Mucosa of stomach (tissue), 1 donor: ENCODE measurements around the gene AKAP1.

Experiments used
- H3K27me3 ChIP-seq: one replicate; pipeline ENCODE4 v1.7.0; 2013; ENCODE audit warnings: mild to moderate bottlenecking, low read length; ENCODE audit not compliant: control insufficient read depth, insufficient read depth
- H3K36me3 ChIP-seq: one replicate; pipeline ENCODE4 v1.7.0; 2013; ENCODE audit warnings: low read length; ENCODE audit not compliant: control insufficient read depth, insufficient read depth
- H3K4me1 ChIP-seq: one replicate; pipeline ENCODE4 v1.7.0; 2013; ENCODE audit warnings: mild to moderate bottlenecking, low read length; ENCODE audit not compliant: control insufficient read depth, insufficient read depth
- H3K4me3 ChIP-seq: one replicate; pipeline ENCODE4 v1.7.0; 2013; ENCODE audit warnings: low read length
- H3K9ac ChIP-seq: one replicate; pipeline ENCODE4 v1.7.0; 2013; ENCODE audit warnings: mild to moderate bottlenecking, low read length, moderate library complexity
- H3K9me3 ChIP-seq: one replicate; pipeline ENCODE4 v1.7.0; 2013; ENCODE audit warnings: mild to moderate bottlenecking, low read length, moderate library complexity; ENCODE audit not compliant: control insufficient read depth
- donor health status: Pancreatic carcinoma.

The AKAP1 gene

GRCh38 chr17:57084802-57085447 is at the start of gene AKAP1:
TSS of gene AKAP1 (plus strand) at chr17:57085246. CDS start at chr17:57105465, 20,219 bp downstream.
- H3K9me3 ChIP-seq: no peaks in the 10 kb centered on the region
- no peaks in the 10 kb centered on the region for H3K27me3 ChIP-seq
- H3K36me3 ChIP-seq: no peaks in the 10 kb centered on the region
- peak within 1 kb of the TSS; percentile 96 for H3K4me3 ChIP-seq
- peaks cover 33% of the 10 kb centered on the region for H3K4me1 ChIP-seq
- H3K9ac ChIP-seq: peak within 1 kb of the TSS; percentile 94

GRCh38 chr17:57035971-57036481 is 49.0 kb upstream of the AKAP1 start:
- Histone ChIP-seq H3K9ac (peak overlapping the region; percentile 41), H3K36me3 (no peaks in the 10 kb centered on the region), H3K4me1 (peaks cover 29% of the 10 kb centered on the region), H3K27me3 (no peaks in the 10 kb centered on the region), H3K9me3 (no peaks in the 10 kb centered on the region), H3K4me3 (peak overlapping the region; percentile 35)

- no peak overlapping the region for H3K4me3 ChIP-seq
- no peaks in the 10 kb centered on the region for H3K36me3 ChIP-seq
- H3K9me3 ChIP-seq: no peaks in the 10 kb centered on the region
- H3K9ac ChIP-seq: no peak overlapping the region
- peaks cover 29% of the 10 kb centered on the region for H3K4me1 ChIP-seq
- no peaks in the 10 kb centered on the region for H3K27me3 ChIP-seq
Measured at GRCh38 chr17:57037411-57037810, 47.6 kb upstream of the AKAP1 start.

GRCh38 chr17:57038486-57038885 is 46.6 kb upstream of the AKAP1 start:
- Histone ChIP-seq H3K9ac (no peak overlapping the region), H3K9me3 (no peaks in the 10 kb centered on the region), H3K27me3 (peaks cover 6% of the 10 kb centered on the region), H3K36me3 (no peaks in the 10 kb centered on the region), H3K4me3 (no peak overlapping the region), H3K4me1 (peaks cover 29% of the 10 kb centered on the region)

GRCh38 chr17:57040571-57040970 is 44.5 kb upstream of the AKAP1 start:
- no peak overlapping the region for H3K9ac ChIP-seq
- peaks cover 26% of the 10 kb centered on the region for H3K4me1 ChIP-seq
- no peaks in the 10 kb centered on the region for H3K36me3 ChIP-seq
- H3K9me3 ChIP-seq: no peaks in the 10 kb centered on the region
- no peak overlapping the region for H3K4me3 ChIP-seq
- H3K27me3 ChIP-seq: peaks cover 17% of the 10 kb centered on the region

- H3K9me3 ChIP-seq: no peaks in the 10 kb centered on the region
- peaks cover 9% of the 10 kb centered on the region for H3K4me1 ChIP-seq
- no peak overlapping the region for H3K9ac ChIP-seq
- H3K4me3 ChIP-seq: no peak overlapping the region
- no peaks in the 10 kb centered on the region for H3K36me3 ChIP-seq
- peaks cover 23% of the 10 kb centered on the region for H3K27me3 ChIP-seq
Measured at GRCh38 chr17:57043276-57043675, 41.8 kb upstream of the AKAP1 start.

- H3K36me3 ChIP-seq: no peaks in the 10 kb centered on the region
- H3K9me3 ChIP-seq: no peaks in the 10 kb centered on the region
- H3K27me3 ChIP-seq: peaks cover 23% of the 10 kb centered on the region
- H3K4me1 ChIP-seq: peaks cover 9% of the 10 kb centered on the region
- peak overlapping the region; percentile 28 for H3K4me3 ChIP-seq
- H3K9ac ChIP-seq: no peak overlapping the region
Measured at GRCh38 chr17:57044976-57045867, 39.8 kb upstream of the AKAP1 start.

GRCh38 chr17:57045868-57046704 is 39.0 kb upstream of the AKAP1 start:
- H3K4me3 ChIP-seq: peak overlapping the region; percentile 28
- H3K4me1 ChIP-seq: peaks cover 9% of the 10 kb centered on the region
- H3K9ac ChIP-seq: peak overlapping the region; percentile 49
- H3K36me3 ChIP-seq: no peaks in the 10 kb centered on the region
- H3K27me3 ChIP-seq: peaks cover 23% of the 10 kb centered on the region
- no peaks in the 10 kb centered on the region for H3K9me3 ChIP-seq

GRCh38 chr17:57046749-57047148 is 38.3 kb upstream of the AKAP1 start:
- H3K9me3 ChIP-seq: no peaks in the 10 kb centered on the region
- H3K36me3 ChIP-seq: no peaks in the 10 kb centered on the region
- peaks cover 23% of the 10 kb centered on the region for H3K27me3 ChIP-seq
- peak overlapping the region; percentile 49 for H3K9ac ChIP-seq
- H3K4me1 ChIP-seq: peaks cover 9% of the 10 kb centered on the region
- peak overlapping the region; percentile 28 for H3K4me3 ChIP-seq

- peaks cover 21% of the 10 kb centered on the region for H3K27me3 ChIP-seq
- H3K36me3 ChIP-seq: no peaks in the 10 kb centered on the region
- peaks cover 9% of the 10 kb centered on the region for H3K4me1 ChIP-seq
- no peaks in the 10 kb centered on the region for H3K9me3 ChIP-seq
- H3K9ac ChIP-seq: no peak overlapping the region
- H3K4me3 ChIP-seq: no peak overlapping the region
Measured at GRCh38 chr17:57048096-57048495, 37.0 kb upstream of the AKAP1 start.

GRCh38 chr17:57050306-57050705 is 34.7 kb upstream of the AKAP1 start:
- no peaks in the 10 kb centered on the region for H3K36me3 ChIP-seq
- H3K27me3 ChIP-seq: peaks cover 9% of the 10 kb centered on the region
- no peak overlapping the region for H3K4me3 ChIP-seq
- peaks cover 5% of the 10 kb centered on the region for H3K4me1 ChIP-seq
- H3K9ac ChIP-seq: no peak overlapping the region
- no peaks in the 10 kb centered on the region for H3K9me3 ChIP-seq
